Activated CD4-positive, alpha-beta T cell treated with anti-CD3 and anti-CD28 coated beads, Interleukin-2, amount 50 U/mL, for 16 hours (primary cell): ENCODE measurements around the gene GAGE13.
"Not testable (repeated sequence)": the region's sequence is repeated elsewhere in the genome, so short reads cannot be mapped to it uniquely, and the experiment has no call there.

Experiments
- DNase-seq: peaks from one replicate; pipeline ENCODE4 v3.0.0-alpha.2; 2020

Gene GAGE13

DNA sequence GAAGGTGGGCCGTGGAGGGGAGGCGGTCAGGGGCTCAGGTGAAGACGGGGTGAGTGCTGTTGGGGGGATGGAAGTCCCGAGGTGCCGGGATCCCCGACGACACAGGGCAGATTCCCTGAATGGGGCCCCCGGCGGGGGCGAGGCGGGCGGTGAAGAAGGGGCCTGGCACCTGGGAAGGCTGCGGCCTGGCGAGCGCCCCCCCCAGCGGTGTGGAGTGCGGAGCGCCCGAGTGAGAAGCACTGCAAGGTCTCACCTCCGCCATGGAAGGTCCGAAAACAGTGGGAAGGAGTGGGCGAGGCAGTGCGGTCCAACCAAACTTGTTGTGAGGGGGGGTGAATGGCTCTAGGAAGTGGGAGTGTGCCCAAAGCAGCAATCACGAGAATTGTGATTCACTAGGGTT is 10.1 kb downstream of the GAGE13 start:
- not testable (repeated sequence) for DNase-seq

DNA sequence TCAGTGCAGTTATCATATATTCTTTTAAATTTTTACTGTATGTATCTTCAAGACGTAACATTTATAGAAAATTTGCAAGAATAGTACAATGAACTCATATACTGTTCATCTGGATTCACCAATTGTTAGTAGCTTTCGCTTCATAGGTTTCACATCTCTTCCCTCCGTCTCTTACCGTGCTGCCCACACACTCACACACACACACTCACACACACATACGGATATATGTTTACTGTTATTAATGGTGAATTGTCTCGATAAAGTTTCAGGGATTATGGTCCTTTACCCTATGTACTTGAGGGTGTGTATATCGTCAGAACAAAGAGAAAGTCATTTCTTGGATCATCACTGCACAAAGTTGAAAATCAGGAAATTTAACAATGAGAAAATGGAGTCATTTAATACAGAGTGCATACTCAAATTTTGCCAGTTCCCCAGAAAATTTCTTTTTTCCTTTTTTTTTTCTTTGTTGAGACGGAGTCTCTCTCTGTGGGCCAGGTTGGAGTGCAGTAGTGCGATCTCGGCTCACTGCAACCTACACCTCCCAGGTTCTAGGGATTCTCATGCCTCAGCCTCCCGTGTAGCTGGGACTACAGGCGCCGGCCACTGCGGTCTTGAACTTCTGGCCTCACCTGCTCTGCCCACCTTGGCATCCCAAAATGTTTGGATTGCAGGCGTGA is 13.3 kb downstream of the GAGE13 start:
- not testable (repeated sequence) for DNase-seq

DNA sequence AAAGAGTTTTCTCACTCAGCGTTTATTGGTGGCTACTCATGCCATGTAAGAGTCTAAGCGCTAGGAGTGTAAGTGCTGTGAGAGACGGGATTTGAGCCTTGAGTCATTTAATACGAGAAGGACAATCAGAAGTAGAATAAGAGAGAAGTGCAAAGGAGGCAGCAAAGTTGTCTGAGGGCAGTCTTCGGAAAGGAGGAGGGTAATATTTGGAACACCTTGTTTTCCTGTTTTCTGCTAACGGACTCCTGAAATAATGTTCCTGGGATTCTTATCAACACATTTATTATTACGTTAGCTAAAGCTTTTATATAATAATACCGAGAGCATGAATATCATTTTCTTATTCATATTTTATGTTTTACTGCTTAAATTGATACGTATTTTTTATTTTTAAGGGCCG is 14.0 kb downstream of the GAGE13 start:
- DNase-seq = not testable (repeated sequence)

DNA sequence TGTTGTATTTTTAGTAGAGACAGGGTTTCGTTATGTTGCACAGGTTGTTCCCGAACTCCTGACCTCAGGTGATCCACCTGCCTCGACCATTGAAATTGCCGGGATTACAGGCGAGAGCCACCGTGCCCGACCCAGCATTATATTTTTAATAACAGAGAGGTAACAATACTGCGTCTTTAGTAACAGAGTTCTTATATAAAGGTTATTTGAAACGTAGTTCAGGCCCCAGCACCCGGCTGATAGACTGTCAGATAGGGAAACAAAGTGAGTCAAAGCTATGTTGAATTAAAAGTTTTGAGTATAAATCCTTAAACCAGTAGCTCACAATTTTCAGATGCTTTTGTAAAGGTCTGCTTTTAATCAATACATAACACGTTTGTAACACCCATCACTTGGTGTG is 14.8 kb downstream of the GAGE13 start:
- DNase-seq = not testable (repeated sequence)
